ENCODE measurements around the gene DHRS4.

DHRS4 gene

DNA sequence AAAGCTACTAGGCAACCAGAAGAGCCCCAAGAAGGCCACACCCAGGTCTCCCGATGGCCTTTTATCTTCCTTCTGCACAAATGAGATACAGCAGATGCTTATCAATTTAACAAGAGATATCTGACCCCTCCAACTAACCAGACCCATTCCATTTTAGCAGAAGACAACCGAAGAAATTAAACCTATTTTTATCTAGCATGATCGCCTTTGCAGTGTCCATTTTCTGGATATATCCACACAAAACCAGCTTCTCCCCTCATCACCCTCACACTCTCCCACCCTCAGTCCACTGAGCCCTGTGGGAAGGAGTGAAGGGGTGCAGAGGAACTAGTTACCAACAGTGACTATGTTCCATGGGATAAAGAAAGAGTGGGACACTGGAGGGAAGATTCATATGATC lies 20.9 kb upstream of the DHRS4 start:
- TF ChIP-seq TAF1 (IDR thresholded peaks at IDR 0.05; ENCODE audit: low read depth) (no peak), ZBTB7A (IDR thresholded peaks at IDR 0.05; ENCODE audit: low read depth) (no peak), EGR1 (IDR thresholded peaks at IDR 0.05) (no peak), EP300 (IDR thresholded peaks at IDR 0.05; ENCODE audit: borderline replicate concordance) (no peak)
- TF ChIP-seq, protein P1, sequence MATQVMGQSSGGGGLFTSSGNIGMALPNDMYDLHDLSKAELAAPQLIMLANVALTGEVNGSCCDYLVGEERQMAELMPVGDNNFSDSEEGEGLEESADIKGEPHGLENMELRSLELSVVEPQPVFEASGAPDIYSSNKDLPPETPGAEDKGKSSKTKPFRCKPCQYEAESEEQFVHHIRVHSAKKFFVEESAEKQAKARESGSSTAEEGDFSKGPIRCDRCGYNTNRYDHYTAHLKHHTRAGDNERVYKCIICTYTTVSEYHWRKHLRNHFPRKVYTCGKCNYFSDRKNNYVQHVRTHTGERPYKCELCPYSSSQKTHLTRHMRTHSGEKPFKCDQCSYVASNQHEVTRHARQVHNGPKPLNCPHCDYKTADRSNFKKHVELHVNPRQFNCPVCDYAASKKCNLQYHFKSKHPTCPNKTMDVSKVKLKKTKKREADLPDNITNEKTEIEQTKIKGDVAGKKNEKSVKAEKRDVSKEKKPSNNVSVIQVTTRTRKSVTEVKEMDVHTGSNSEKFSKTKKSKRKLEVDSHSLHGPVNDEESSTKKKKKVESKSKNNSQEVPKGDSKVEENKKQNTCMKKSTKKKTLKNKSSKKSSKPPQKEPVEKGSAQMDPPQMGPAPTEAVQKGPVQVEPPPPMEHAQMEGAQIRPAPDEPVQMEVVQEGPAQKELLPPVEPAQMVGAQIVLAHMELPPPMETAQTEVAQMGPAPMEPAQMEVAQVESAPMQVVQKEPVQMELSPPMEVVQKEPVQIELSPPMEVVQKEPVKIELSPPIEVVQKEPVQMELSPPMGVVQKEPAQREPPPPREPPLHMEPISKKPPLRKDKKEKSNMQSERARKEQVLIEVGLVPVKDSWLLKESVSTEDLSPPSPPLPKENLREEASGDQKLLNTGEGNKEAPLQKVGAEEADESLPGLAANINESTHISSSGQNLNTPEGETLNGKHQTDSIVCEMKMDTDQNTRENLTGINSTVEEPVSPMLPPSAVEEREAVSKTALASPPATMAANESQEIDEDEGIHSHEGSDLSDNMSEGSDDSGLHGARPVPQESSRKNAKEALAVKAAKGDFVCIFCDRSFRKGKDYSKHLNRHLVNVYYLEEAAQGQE (IDR thresholded peaks at IDR 0.05; ENCODE audit: low read depth): no peak
- TF ChIP-seq, protein P2, sequence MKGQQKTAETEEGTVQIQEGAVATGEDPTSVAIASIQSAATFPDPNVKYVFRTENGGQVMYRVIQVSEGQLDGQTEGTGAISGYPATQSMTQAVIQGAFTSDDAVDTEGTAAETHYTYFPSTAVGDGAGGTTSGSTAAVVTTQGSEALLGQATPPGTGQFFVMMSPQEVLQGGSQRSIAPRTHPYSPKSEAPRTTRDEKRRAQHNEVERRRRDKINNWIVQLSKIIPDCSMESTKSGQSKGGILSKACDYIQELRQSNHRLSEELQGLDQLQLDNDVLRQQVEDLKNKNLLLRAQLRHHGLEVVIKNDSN (IDR thresholded peaks at IDR 0.05): no peak
- TF ChIP-seq, protein P3, sequence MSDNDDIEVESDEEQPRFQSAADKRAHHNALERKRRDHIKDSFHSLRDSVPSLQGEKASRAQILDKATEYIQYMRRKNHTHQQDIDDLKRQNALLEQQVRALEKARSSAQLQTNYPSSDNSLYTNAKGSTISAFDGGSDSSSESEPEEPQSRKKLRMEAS (IDR thresholded peaks at IDR 0.05): no peak

DNA sequence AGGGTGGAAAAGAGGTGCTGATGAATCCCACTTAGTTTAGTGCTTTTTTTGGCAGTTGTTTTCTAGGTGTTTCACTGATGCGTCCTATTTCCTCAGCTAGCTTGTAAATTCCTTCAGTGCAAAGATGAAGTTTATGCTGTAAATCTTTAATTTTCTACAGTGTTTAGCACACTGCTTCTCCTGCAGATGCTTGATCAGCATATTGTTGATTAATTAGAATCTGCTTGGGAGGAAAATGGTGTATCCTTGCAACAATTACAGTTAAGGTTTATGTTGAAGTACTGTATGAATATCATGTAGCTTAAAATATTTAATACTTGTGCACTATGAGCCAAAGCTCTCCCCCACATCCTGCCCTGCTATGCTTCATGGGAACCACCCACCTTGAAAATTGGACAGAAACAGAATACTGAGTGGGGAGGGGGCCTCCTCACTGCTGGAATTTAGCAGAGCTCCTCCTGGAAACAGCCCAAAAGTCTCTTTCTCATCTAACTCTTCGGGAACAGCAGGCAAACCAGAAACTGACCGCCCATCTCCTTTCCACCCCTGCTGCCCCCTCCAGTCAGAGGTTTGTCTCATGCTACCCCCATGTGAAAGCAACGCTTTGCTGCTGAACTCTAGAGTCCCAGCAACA lies 20.3 kb upstream of the DHRS4 start:
- no peak for TF ChIP-seq YY1 (IDR thresholded peaks at IDR 0.05; ENCODE audit: low read depth)
- TF ChIP-seq TEAD4 (IDR thresholded peaks at IDR 0.05): no peak
- TF ChIP-seq EGR1 (IDR thresholded peaks at IDR 0.05): no peak
- TF ChIP-seq RAD21 (IDR thresholded peaks at IDR 0.05; ENCODE audit: low read depth): no peak
- TF ChIP-seq EP300 (IDR thresholded peaks at IDR 0.05; ENCODE audit: borderline replicate concordance): no peak
- TF ChIP-seq TAF1 (IDR thresholded peaks at IDR 0.05; ENCODE audit: low read depth): no peak
- TF ChIP-seq, protein P1 (IDR thresholded peaks at IDR 0.05; ENCODE audit: low read depth): no peak
- no peak for TF ChIP-seq FOXM1 (IDR thresholded peaks at IDR 0.05; ENCODE audit: borderline replicate concordance, low read depth)
- no peak for TF ChIP-seq CREB1 (IDR thresholded peaks at IDR 0.05; ENCODE audit: low read depth)
- TF ChIP-seq, protein P3 (IDR thresholded peaks at IDR 0.05): no peak
- no peak for TF ChIP-seq NFIC (IDR thresholded peaks at IDR 0.05)
- no peak for TF ChIP-seq TCF12 (IDR thresholded peaks at IDR 0.05; ENCODE audit: low read depth)
- no peak for TF ChIP-seq ZBTB7A (IDR thresholded peaks at IDR 0.05; ENCODE audit: low read depth)
- no peak for TF ChIP-seq CEBPB (IDR thresholded peaks at IDR 0.05)
- TF ChIP-seq, protein P2 (IDR thresholded peaks at IDR 0.05): no peak

DNA sequence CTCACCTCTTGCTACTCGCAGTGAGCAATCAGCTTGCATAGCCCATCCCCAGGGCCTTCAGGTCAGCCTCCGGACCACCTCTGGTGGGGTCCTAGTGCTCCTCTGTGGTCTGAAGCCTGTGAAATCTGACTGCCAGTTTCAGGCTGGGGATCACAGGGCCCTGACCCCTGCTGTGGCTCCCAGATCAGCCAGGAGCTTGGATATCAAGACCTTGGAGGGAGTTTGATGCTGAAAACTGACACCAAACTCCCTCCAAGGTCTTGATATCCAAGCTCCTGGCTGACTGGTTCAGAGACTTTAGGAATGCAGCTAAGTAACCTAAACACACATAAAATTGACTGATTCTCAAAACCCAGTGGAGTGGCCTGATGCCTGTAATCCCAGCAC lies 19.8 kb upstream of the DHRS4 start:
- TF ChIP-seq, protein P2 (IDR thresholded peaks at IDR 0.05): no peak
- peak; percentile 7; the same call in 1 of the 2 replicates for TF ChIP-seq TEAD4 (IDR thresholded peaks at IDR 0.05)

DNA sequence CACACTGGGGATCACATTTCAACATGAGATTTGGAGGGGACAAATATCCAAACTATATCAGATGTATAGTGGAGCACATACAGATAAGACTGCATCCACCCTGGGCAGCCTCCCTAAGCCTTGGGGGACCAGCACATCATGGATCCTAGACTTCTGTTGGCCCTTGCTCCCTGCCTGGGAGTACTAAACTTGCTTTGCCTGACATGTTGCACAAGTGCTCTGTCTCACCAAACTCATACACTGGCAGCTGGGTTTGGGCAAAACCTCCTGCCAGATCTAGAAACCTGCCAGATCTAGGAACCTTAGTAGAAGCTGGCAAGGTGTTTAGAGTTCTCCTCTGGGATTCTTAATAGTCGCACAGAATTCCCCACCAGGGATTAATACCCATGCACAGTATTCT lies 18.4 kb upstream of the DHRS4 start:
- no peak for TF ChIP-seq TAF1 (IDR thresholded peaks at IDR 0.05; ENCODE audit: low read depth)
- TF ChIP-seq, protein P3 (IDR thresholded peaks at IDR 0.05): no peak
- TF ChIP-seq, protein P2 (IDR thresholded peaks at IDR 0.05): no peak
- no peak for TF ChIP-seq TEAD4 (IDR thresholded peaks at IDR 0.05)
- TF ChIP-seq EP300 (IDR thresholded peaks at IDR 0.05; ENCODE audit: borderline replicate concordance): no peak
- TF ChIP-seq EGR1 (IDR thresholded peaks at IDR 0.05): no peak
- no peak for TF ChIP-seq ZBTB7A (IDR thresholded peaks at IDR 0.05; ENCODE audit: low read depth)

DNA sequence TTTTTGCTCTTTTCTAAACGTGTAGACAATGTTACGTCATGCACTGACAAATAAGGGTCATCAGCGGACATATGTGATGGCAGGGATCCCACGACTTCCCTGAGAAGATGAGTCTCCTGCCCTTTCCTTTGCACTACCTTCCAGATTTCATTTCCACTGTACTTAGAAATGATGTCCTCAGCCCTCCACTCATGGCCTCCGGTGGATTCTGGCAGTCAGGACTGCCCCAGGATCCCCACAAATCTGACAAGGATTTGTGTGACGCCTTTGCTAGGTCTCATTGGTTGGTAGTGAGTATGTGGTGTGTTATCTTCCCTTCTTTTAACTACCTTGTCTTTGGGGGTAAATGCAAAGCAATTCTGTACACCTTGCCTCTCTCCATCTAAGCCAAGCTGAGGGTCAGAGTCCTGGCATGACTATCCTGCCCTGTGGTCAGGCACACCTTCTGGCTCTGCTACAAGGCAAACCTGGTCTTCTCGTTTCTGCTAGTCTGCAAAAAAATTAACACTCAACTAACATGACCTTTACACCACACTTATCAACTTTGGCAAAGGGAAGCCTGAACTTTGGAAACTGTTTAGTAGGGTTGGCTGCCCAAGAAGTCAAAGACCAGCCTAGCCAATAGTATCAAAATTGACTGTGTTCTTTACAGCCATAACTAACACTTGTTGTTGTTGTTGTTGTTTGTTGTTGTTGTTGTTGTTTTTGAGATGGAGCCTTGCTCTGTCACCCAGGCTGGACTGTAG lies 17.3 kb upstream of the DHRS4 start:
- TF ChIP-seq, protein P1 (IDR thresholded peaks at IDR 0.05; ENCODE audit: low read depth): no peak
- TF ChIP-seq ZBTB7A (IDR thresholded peaks at IDR 0.05; ENCODE audit: low read depth): no peak
- no peak for TF ChIP-seq TCF12 (IDR thresholded peaks at IDR 0.05; ENCODE audit: low read depth)
- no peak for TF ChIP-seq CREB1 (IDR thresholded peaks at IDR 0.05; ENCODE audit: low read depth)
- TF ChIP-seq NFIC (IDR thresholded peaks at IDR 0.05): no peak
- no peak for TF ChIP-seq YY1 (IDR thresholded peaks at IDR 0.05; ENCODE audit: low read depth)
- TF ChIP-seq, protein P3 (IDR thresholded peaks at IDR 0.05): no peak
- TF ChIP-seq TEAD4 (IDR thresholded peaks at IDR 0.05): no peak
- TF ChIP-seq, protein P2 (IDR thresholded peaks at IDR 0.05): no peak
- no peak for TF ChIP-seq TAF1 (IDR thresholded peaks at IDR 0.05; ENCODE audit: low read depth)
- no peak for TF ChIP-seq EGR1 (IDR thresholded peaks at IDR 0.05)
- no peak for TF ChIP-seq FOXM1 (IDR thresholded peaks at IDR 0.05; ENCODE audit: borderline replicate concordance, low read depth)
- TF ChIP-seq EP300 (IDR thresholded peaks at IDR 0.05; ENCODE audit: borderline replicate concordance): no peak

Data from Ishikawa (cell line).